Activated T-helper 1 cell treated with anti-CD3 and anti-CD28 coated beads, Interleukin-2, amount 50 U/mL, for 16 hours (primary cell): ENCODE results near the gene LAMA2.

Experiments used
- DNase-seq, 2 donors: peaks; one replicate each; pipeline ENCODE4 v3.0.0-alpha.2; 2020; ENCODE audit warnings: low read depth in 1 of 2, low spot score in 1 of 2

LAMA2 gene

DNA sequence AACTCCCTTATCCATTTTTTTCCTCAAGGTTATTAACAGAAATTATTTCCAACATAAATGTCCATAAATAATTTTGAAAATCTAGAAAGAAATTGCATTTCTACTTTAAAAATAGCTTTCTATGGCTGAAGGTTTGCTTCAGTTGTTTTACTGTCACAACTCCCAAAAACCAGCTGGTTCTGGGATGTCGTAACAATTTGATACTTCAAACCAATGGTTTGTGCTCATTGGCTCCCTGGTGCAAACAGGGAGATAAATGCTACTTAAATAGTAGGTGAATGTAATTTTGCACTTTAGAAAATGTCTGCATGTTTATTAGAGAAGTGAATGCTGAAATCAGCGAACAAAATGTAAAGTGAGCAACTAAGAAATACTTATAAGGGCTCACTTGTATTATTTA is 31.1 kb downstream of the LAMA2 start:
- no peak for DNase-seq

DNA sequence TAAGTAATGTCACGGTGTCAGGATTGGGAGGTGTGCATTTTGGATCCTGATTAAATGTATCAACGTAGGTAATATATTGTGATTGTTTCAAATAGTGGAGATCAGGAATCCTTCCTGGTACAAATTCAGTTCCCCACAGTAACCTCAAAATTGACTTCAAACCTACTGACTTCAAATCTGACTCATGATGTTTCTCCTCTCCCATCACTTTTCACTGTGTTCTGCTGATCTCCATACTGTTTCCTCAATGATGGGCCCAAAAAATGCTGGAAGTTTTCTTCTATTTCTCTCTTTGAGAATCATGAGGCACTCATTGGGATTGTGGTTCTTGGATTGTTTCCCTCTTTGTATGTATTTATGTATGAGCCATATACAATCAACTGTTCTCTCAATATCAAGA is 35.9 kb downstream of the LAMA2 start:
- no peak for DNase-seq

DNA sequence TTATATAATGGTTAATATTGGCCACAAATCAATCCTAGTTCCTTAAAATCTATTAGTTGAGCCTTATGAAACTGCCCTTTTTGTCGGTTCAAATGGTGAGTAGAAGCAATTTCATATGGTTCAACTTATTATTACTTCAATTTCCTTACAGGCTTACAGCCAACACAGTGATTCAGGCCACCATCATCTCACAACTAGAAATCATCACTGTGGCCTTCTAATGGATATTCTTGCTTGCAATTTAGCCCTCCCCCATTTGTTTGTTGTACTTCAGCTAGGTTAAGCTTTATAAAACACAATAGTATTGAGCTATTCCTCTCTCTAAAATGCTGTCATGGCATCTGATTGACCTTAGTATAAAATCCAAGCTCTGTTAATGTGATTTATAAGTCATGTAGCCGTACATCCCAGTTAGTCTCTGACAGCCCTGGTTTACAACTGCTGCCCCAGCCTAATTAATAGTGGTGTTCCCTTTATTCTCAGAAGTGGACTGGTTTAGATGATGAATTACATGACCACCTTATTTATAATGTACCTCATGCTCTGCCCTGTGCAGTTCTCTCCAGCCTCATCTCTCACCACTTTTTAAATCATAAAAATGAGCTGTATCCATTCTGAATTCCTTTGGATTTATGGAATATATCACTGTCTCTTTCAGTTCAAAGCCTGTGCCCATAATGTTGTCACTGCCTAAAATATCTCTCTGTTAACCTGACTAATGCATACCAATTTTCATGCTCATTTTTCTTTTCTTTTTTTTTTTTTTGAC is 36.7 kb downstream of the LAMA2 start:
- no peak for DNase-seq

DNA sequence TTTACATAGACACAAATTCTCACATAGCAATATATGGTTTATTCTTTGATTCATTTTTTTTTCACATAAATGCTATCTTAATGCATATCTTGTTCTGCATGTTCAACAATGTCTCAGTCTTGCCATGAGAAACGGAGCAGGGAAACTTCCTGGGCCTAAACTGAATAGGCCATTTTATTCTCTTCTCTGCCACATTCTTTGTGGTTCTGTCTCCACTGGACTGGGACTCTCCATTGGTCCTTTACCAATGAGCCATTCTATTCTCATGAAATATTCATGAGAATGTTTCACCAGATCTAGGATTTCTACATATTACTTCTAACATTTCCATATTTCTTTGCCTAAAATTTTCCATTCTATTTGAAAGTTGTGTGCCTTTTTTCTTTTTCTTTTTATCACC is 42.8 kb downstream of the LAMA2 start:
- DNase-seq = no peak

DNA sequence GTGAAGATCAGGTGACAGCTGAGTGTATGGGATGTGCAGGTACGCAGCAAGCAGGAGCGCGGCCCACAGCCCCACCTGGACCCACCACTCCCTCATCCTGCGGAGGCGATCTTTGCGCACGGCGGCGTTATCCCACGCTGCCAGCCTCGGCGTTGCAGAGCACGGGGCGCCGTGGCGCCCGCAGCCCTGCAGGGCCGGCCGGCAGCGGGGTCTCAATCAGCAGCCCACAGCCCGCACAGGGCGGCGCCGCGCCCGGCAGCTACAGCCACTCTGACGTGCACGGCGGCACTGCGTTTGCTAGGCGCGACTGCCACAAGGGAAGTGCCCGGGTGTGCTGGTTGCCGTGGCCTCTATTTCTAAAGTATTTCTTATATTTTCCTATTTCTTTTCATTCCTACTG is 46.9 kb downstream of the LAMA2 start:
- no peak for DNase-seq

DNA sequence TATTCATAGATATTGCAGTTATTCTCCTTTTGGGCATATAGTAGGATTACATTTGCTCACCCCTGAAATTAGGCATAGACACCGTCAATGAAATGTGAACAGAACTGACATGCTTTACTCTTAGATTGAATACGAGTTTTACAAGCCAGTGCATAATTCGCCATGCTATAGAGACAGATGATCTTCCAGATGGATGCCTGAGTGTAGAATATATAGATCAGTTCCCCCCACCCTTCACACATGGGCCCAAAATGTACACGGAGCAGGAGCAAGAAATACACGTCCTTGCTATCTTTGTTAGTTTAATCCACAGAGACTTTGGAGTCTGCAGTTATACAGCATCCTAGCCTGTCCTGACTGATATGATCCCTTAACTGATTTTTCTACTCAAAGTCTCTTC is 47.4 kb downstream of the LAMA2 start:
- DNase-seq = no peak

GRCh38 chr6:128932061-128932460 is 49.1 kb downstream of the LAMA2 start:
- DNase-seq = no peak

DNA sequence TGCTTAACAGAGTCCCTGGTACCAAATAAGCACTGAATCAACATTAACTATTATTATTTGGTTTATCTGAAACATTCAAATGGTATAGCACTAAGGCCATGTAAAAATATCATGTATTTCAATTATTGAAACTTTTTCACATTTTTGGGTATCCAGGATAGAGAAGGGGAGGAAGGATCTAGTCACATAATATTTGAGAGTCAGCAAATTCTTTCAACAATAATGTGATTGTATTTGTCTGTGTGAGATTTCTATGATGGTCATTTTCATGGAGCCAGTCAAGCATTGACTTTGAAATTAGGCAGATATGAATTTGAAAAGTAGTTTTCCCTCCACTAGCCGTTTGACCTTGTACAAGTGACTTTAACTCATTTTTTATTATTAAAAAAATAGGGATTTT is 67.9 kb downstream of the LAMA2 start:
- no peak for DNase-seq

DNA sequence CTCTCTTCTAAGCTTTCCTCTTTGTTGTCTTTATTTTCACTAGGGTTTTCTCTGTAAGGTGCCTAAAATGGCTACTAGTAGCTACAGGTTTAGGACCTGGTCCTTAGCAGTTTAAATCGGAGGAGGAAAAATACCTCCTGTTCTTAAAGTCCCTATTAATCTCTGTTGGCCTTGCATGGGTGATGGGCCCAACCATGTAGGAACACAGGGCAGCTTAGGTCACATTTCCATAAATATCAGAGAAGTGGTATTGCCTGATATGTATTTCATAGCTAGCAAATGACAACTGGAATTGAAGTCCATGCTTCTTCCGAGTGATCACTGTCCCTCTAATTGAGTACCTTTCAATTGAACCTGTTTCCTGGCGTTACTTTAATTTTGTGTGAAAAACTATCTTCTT is 70.0 kb downstream of the LAMA2 start:
- DNase-seq = no peak

DNA sequence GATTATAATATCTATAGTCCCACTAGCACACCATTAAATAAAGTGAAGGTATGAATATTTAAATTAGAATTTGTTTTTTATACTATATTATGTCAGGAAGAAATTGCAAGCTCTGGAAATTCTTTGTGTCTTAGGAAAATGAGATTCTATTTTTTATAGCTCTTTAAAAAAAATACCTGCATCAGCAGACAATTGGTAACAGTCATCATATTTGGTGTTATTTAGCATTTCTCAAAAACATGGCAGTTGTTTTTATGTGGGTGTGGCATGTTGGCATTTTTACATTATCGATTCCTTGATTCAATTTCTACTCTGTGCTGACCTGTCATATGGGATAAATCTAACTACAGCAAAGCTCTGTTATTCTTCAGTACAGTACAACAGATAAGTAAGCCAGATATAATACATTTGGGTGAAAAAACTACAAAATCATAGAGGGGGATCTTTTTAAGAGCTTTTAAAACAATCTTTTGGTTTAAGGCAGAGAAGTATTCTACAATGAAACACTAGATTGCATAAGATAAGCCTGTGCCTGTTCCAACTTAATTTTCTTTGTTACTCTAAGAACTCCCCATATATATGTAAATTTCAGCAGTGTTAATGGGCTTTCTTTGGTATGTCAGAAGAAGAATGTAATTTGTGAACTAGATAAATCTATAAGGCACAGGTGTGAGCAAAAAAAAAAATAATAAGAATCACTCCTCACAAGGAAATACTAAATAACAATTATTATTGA is 71.5 kb downstream of the LAMA2 start:
- no peak for DNase-seq

DNA sequence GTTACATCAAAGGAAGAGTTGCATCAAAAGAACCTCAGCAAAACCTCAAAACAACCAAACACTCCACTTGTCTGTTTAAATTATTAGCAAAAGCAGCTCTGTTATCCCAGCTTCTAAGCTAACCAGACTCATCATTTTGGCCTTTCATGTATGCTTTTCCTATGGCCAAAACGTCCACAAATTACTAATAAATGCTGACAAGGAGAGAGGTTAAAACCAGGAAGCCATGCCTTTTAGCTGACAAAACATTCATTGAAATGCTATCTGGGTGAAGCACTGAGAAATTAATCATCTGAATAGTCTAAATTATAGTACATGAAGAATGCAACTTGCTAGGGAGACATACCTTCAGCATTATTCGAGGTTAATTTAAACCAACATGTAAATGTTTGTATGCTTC is 80.6 kb downstream of the LAMA2 start:
- no peak for DNase-seq

DNA sequence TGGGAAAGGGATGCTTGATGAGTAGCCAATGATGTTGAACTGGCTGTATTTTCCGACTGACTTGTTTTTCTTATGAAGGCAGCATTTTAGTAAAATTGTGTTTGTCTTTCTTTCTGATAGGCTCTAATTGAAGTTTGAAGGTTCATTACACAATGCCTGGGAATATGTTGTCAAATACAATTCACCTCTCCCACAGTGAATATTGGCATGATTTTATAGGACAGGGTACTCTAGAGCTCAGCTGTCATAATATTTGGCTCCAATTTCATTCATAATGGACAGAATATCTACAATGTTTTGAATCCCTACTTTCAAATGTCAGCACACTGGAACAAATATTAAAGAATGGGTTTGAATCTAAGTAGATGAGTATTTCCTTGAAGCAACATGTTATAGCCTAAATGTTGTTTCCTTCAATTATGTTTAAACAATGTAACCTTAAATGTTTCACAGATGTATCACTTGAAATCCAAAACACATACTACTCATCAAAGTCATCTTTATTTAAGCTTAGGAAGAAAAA is 81.4 kb downstream of the LAMA2 start:
- DNase-seq = no peak

DNA sequence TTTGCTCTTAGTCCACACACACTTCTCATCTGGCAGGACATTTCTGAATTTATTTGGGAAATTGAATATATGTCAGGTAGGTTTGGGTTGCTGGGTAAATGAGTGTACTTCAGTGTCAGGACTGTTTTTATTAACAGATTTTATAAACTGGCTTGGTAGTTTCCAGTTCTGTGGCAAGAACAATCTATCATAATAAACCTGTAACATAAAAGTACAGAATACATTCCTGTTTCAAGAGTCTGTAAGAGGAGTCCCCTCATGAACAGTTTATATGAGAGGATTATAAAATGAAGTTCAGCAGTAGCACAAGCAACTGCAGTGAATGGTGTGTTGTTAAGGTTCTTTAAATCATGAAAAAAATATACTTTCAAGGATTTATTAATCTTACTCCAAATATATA is 81.8 kb downstream of the LAMA2 start:
- no peak for DNase-seq

DNA sequence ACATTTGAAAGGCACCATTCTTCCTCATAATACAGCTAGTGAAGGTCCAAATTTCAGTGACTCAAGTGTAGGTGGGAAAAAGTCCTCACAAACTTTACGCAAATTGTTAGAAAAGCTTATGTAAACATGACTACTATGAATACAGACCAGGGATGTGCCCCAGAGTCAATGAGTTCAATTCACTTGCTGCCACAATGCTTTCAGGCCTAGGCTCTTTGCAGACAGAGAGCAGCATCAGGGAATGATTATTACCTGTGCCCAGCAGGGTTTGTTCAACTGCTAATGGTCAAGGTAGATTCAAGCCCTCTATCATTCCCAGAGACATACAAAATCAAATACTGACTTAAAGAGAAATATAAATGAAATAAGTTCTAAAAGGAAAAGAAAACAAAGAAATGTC is 84.0 kb downstream of the LAMA2 start:
- no peak for DNase-seq

DNA sequence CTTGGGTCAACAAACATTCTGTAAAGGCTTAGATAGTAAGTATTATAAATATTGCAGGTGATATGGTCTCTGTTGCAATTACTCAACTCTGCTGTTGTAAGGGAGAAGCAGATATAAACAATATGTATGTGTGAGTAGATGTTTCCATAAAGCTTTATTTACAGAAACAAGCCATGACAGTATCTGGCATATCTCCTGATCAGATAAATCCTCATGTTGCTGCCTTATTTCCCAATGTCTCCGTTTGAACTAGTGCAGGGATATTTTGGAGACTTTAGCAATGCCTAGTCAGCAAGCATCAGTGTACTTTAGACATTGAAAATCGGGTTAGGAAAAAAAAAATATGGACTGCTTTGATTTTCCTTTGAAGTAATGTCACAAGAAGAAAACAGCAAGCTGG is 96.1 kb downstream of the LAMA2 start:
- DNase-seq = no peak

DNA sequence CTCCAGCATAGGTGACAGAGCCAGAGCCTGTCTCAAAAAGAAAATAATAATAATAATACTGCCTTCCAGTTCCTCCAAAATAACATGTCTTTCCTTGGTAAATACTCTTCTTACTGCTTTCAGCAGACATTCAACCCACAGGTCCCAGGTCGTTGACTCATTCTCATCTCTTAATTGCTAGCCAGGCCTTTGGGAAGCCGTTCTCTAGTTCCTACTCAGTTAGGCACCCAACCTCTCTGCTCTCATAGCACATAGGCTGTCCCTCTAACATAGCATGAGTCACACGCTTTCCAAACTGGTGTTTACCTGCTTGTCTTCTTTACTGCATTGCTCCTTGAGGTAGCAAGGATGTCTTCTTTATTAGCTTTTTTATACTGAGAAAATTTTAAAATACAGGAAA is 98.8 kb downstream of the LAMA2 start:
- DNase-seq = no peak

DNA sequence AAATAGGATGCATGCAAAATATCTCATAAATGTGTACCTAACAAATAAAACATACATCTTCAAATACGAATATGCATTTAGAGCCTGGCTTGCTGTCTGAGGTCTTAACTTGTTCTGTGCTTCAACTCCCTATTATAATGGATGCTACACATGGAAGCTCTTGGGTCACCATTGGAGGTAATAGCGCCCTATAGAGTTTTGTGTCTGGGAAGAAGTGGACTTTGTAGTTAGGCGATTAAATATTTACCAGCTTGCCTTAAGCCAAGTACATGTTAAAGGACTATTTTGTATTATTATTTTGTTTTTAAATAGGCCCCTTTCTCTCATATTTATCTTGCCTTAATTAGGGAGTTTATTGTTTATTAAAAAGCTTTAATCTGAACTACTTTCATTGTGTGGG is 107.4 kb downstream of the LAMA2 start:
- DNase-seq = no peak

DNA sequence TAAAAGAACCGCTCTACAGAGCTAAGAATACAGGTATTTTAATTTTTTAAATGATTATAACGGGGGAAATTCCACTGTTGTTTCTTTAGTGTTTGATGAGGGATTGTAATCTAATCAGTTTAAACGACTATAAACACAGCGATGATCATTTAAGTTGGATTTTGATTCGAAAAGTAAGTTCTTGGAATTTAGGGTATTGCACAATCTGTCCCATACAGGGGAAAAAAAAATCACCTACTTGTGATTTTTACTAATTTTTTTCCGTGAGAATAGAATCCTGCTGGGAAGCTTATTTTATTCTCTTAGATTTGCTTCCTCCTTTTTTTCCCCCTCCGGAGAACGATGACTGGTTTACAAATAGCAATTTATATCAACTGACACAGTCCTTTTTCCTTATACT is 108.0 kb downstream of the LAMA2 start:
- DNase-seq = no peak

- no peak for DNase-seq
Measured at GRCh38 chr6:128993166-128993565, 110.2 kb downstream of the LAMA2 start.

DNA sequence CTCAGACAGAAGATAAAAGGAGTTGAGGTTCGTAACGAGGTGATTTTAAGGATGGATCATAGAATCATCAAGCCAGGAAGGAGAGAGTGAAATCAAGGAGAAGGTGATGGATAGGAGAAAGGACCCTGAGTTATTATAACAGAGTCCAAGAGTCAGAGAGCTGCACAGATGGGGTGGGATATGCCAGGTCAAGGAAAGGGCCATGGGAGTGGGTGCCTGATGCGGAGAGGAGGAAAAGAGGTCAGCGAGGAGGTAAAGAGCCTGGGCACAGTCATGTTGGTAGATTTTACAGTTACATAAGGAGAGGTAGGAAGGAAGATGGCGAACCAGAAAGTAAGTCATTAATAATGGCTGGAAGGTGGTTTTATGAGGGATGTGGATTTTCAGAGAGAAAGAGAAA is 114.9 kb downstream of the LAMA2 start:
- no peak for DNase-seq

DNA sequence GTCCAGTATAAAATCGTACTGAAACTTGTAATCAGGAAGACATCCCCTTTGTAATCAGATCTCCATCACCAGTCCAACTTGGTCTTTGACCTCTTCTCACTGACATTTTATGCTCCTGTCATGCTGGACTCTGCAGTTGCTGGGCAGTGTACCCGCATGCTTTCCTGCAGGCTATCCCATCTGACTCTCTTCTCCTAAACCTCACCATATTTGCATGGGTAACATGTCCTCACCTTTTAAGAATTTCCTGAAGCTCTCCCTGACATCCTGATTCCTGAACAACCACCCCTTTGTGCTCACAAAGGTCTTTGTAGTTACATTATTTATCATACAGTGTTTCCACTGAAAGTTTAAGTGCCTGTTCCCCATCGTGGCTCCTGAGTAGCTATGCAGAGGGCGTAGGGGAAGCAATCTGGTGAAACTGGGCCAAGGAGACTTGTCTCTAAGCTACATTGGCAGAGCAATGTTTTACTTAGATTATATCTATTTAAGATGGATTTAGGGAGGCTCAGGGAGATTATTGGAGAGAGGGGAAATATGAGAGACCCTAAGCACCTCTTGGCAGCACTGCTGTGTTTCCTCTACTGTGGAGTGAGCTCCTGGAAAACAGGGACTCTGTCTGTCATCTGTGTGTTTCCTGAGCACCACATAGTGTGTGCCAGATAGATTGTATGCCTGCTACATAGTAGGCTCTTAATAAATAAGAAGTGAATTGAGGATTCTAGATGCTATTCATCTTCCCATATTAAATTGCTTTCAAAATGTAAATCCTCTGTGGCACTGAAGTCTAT is 124.0 kb downstream of the LAMA2 start:
- no peak for DNase-seq
